NCI-H2081 treated with DMSO at 0.1 percent for 48 hours (cell line): ENCODE data around the gene RAX2.
"Not testable (repeated sequence)": the region's sequence is repeated elsewhere in the genome, so short reads cannot be mapped to it uniquely, and the experiment has no call there.

Source experiments
- DNase-seq: peaks from one replicate; lab custom pipeline; 2025; lab: John Stamatoyannopoulos, UW

RAX2 gene

DNA sequence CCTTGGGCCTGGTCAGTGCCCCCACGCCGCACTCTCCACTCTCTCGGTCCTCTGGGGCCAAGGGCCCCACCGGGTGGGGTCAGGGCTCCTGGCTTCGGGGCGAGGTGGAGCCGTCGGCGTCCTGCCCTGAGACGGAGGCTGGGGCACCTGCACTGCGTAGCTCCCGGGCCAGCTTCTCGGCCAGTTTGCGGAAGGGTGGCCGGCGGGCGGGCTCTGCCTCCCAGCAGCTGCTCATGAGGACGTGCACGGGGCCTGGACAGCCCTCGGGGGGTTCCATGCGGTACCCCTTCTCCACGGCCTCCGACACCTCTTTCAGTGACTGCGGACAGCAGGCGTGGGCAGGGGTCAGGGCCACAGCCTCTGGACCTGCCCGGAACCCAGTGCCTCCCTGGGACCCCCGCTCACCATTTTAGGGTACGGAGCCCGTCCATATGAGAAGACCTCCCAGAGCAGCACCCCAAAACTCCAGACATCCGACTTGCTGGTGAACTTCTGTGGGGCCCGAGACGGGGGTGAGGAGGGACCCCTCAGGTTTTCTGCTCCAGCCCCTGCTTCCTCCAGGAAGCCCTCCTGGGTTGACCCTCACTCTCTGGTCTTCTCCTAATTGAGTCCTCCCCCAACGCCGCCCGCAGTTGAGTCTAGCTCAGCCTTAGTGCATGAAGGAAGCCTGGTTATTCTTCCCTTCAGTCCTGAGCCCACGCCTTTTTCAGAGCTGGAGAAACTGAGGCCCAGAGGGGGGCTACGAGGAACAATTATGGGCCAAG is 6.3 kb upstream of the RAX2 start:
- no peak for DNase-seq

DNA sequence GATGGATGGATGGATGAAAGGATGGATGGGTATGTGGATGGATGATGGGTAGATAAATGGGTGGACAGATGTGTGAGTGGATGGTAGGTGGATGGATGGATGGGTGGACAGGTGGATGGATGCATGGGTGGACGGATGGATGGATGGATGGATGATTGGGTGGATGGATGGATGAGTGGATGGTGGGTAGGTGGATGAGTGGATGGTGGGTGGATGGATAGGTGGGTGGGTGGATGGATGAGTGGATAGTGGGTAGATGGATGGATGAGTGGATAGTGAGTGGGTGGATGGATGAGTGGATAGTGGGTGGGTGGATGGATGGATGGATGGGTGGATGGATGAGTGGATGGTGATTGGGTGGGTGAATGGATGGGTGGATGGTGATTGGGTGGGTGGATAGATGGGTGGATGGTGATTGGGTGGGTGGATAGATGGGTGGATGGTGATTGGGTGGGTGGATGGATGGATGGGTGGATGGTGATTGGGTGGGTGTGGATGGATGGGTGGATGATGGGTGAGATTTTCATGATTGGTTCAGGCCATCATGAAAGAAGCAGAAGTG is 4.5 kb upstream of the RAX2 start:
- no peak for DNase-seq

DNA sequence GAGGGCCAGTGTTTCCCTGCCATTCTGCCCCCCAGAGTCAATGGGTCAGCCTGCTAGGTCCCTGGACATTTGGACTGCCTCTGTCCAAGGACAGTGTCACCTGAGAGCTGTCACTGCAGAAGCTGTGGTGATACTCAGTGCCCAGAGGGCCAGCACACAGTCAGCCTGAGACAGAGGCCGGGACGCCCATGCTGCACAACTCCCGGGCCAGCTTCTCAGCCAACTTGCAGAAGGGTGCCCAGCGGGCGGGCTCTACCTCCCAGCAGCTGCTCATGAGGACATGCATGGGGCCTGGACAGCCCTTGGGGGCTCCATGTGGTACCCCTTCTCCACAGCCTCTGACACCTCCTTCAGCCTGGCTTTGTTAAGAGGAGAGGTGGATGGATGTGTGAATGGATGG is 3.8 kb upstream of the RAX2 start:
- no peak for DNase-seq

DNA sequence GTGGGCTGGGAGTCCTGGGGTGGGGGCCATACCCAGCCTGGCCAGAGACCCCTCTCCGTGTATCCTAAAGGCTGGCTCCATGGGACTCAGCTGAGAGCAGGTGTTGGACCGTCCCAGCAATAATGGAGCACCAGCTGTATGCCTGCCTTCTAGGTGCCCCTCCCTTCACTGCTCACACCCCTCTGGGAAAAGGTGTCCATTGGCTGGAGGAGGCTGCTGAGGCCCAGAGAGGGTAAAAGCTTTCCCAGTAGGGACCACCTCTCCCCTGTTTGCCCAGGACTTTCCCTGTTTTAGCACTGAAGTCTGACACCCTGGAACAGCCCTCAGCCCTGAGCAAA is 3.3 kb upstream of the RAX2 start:
- DNase-seq, result no peak

DNA sequence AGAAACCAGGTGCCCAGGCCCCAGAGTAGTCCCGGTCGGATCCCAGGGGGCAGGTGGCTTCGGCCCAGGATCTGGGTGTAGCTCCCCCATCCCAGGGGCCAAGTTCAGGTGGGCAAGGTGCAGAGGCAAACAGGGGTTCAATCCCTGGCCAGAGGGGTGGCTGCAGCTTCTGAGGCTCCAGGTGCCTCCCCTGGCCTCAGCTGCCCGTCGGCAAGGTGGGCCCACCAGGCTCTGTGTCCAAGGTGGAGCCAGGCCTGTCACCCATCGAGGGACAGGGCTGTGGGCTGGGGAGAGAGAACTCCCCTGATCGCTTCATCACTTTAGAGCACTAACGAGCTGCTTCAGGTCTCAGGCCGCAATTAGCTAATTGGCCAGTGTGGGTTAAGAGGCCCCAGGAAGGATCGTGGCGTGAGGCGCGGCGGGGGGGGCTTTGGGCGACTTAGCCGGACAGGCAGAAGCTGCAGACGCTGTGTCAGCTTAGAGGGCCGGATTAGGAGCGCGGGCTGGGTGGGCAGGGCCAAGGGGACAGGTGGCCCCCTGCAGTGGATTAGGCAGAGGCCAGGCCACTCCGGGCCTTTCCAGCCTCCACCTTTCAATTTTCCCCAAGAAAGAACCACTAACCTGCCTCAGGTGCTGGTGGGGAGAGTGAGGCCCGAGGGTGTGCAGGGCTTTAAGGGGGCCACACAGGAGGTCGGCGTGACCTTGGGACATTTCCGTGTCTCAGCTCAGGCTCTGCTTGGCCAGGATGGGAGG is 2.8 kb upstream of the RAX2 start:
- DNase-seq, result no peak

DNA sequence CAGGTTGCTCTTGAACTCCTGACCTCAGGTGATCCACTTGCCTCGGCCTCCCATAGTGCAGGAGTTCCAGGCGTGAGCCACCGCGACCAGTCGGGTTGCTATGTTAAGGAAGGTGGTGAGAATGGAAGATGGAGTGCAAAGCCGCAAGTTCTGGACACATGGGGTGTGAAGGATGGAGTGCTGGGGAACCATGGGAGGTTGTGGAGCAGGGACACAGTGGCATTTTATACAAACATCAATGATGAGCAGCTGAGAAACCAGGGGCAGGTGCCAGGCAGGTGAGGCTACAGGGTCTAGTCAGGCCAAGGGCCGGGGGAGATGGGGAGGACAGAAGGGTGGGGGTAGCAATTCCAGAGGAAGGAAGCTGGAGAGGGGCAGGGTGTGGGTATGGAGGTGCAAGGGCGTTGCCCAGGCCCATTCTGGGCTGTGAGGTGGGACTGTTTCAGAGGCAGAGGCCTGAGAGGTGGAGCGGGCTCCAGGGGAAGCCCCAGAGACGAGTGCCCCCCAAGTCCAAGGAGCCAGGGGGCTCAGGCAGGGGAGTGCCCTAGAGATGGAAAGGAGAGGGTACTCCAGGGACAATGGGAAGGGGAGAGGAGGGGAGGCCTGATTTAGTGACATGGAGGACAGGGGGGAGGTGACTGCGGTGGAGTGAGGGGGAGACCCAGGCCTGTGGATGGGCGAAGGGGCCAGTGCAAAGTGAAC is 1.9 kb upstream of the RAX2 start:
- DNase-seq, result no peak

DNA sequence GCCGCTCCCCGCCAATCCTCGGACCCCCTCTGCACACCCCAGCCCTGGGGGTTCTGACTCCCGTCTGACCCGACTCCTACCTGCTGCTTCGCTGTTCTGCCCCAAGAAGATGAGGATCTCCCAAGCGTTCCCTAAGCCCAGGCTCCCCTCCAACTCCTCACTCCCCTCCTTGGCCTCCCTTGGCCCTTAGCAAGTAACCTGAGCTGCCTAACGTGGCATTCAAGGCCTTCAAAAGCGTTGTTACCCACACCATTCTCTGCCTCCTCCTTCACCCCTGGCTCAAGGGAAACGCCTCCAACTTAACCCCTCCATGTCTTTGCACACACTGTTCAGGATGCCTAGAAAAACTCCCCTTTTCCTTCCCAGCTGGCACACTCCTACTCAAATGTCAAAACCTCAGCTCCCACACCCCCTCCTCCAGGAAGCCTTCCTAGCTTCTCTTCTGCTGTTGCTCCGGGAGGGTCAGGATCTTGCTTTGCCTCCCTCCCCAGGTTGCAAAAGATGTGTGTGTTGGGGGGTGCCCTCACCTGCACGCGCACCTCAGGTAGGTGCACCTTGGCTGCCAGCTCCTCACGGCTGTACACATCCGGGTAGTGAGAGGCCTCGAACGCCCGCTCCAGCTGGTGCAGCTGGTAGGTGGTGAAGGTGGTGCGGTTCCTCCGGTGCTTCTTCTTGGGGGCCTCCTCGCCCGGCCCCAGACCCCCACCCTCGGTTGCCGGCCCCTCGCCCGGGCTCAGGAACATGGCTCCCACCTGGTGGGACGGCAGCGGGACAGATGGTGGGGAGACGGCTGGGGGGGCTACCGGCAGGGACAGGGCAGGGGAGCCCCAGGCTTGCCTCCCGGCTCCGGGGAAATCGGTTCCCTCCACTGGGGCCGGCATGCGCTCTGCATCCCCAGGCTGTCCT is 775 bp downstream of the RAX2 start:
- DNase-seq, result no peak

DNA sequence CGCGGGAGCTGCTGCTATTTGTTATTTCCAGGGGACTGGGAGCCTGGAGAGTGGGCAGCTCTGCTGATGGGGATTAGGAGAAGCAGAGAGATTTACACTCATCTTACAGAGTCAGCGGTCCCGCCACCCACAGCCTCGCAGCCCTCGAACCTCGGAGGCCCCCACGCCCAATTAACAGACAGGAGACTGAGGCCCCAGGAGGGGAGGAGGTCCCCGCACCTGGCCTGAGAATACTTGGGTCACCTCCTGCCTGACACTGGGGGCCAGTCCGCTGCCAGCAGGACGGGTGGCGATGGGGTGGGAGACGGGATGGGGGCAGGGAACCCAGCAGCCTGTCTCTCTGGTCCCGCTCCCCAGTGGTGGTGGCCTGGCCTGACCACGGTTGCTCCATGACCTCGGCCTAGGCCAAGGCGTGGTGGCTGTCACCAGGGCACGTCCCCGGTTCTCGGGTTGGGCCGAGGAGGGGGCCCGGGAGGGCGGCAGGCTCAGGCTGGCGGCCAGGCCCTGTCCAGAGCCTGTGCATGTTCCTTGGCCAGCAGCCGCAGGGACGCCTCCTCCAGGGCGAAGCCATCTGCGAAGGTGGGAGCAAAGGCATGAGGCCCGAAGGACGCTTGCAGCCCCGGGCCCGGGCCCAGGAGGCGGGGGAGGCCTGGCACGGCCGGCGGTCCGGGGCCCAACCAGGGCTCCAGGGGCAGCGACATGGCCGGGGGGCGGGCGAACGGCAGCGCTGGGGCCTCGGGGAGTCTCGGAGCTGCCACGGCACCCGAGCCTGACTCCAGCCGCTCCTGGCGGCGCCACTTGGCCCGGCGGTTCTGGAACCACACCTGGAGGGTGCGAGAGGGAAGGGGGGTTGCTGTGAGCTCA is 1.7 kb downstream of the RAX2 start:
- DNase-seq, result no peak

DNA sequence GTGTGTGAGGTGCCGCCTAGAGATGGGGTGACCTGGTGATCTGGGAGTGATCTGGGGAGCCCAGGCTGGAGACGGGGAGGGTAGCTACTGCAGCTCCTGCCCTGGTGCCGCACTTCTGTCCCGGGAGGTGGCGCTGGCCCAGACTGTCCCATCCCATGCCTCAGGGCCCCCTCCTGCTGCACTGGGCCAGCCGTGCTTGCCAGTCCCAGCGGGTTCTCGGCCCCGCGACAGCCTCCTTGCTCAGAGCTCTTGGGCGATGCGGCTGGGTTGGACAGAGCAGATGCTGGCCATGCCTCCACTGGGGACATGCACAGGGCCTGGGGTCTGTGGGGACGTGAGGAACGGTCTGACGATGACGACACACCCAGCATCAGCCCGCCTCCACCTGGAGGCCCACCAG is 2.5 kb downstream of the RAX2 start:
- no peak for DNase-seq

DNA sequence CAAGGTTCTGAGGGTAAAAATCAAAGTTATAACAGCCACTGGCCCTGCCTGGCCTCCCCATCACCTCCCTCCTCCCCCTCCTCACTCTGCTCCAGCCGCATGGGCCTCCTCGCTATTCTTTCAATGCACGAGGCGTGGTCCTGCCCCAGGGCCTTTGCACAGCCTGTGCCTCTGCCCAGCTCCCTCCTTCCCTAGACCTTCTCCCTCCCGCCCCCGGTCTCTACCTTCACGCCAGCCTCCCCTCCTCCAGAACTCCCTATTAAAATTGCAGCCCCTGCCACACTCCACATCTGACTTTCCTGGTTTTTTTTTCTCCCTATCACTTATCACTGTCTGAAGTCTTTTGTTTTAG is 3.3 kb downstream of the RAX2 start:
- no peak for DNase-seq

DNA sequence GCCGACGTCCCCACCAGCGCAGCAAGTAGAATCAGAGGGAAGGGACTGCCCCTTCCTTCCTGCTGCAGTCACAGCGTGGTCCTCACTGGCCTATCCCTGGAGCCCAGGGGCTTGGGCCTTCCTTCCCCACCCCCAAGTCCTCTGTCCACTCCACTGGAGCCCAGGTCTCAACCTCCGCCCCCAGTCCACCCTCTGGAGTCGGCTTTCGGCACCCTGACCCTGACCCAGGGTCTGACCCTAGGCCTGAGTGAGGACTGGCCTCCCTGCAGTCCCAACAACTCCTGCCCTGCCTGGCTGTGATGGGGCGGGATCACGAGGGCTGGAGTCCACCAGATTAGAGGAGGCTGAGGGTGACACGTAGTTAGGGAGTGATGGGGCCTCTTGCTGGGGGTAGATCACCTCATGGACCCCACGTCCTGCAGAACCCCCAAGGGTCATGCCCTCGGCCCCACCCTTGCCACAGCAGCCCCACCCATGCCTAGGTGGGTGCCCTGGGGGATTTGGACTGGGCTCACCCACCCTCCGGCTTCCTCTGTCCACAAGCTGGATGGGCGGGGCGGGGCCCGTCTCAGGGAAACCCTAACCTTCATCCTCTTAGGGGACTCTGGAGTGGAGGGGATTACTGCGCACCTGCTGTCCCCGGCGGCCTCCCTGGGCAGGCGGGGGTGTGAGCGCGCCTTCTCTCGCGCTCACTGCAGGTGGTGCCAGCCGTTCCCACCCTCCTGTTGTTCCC is 3.8 kb downstream of the RAX2 start:
- no peak for DNase-seq

DNA sequence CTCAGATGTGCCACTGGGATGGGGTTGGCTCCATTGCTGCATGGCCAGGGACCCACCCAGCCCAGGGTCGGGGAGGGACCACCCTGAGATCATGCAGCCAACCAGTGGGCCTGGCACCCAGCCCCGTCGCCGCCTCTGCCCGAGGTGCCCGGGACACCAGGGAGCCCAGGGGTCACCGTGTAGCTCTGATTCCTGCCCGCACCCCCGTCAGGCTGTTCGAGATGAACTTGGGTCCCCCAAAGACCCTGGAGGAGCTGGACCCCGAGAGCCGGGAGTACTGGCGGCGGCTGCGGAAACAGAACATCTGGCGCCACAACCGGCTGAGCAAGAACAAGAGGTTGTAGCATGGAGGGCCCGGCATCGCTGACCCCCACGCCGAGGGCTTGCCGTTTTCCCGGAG is 5.0 kb downstream of the RAX2 start:
- no peak for DNase-seq

DNA sequence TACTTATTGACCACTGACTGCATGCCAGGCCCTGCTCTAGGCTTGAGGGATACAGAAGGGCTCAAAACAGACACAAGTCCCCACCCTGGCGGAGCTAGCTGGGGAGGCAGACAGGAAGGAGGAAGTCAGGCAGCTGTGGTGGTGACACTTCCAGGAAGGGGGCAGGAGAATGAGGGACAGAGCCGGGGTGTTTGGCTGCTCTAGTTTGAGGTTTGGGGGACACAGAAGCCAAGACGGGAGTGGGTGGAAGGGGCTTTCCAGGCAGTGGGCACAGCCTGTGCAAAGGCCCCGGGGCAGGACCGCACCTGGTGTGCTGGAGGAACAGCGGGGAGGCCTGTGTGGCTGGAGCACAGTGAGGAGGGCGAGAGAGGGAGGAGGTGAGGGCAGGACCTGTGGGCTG is 5.5 kb downstream of the RAX2 start:
- DNase-seq, result no peak

DNA sequence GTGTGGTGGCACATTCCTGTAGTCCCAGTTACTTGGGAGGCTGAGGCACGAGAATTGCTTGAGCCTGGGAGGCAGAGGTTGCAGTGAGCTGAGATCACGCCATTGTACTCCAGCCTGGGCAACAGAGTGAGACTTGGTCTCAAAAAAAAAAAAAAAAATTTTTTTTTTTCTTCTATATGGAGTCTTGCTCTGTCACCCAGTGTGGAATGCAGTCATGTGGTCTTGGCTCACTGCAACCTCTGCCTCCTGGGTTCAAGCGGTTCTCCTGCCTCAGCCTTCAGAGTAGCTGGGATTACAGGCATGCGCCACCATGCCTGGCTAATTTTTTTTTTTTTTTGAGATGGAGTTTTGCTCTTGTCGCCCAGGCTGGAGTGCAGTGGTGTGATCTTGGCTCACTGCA is 6.3 kb downstream of the RAX2 start:
- DNase-seq, result not testable (repeated sequence)

DNA sequence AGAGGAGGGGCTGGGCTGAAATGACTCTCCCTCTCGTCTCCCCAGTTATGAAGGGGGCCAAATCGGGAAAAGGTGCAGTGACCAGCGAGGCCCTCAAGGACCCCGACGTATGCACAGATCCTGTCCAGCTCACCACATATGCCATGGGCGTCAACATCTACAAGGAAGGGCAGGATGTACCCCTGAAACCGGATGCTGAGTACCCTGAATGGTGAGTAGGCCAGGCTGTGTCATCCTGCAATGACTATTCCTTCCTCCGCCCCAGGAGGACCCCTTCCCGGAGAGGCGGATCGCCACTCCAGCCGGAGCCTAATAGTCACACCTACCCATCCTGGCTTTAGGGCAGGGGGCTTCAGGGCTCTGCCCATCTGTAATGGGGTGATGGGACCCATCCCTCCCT is 6.9 kb downstream of the RAX2 start:
- DNase-seq, result no peak

DNA sequence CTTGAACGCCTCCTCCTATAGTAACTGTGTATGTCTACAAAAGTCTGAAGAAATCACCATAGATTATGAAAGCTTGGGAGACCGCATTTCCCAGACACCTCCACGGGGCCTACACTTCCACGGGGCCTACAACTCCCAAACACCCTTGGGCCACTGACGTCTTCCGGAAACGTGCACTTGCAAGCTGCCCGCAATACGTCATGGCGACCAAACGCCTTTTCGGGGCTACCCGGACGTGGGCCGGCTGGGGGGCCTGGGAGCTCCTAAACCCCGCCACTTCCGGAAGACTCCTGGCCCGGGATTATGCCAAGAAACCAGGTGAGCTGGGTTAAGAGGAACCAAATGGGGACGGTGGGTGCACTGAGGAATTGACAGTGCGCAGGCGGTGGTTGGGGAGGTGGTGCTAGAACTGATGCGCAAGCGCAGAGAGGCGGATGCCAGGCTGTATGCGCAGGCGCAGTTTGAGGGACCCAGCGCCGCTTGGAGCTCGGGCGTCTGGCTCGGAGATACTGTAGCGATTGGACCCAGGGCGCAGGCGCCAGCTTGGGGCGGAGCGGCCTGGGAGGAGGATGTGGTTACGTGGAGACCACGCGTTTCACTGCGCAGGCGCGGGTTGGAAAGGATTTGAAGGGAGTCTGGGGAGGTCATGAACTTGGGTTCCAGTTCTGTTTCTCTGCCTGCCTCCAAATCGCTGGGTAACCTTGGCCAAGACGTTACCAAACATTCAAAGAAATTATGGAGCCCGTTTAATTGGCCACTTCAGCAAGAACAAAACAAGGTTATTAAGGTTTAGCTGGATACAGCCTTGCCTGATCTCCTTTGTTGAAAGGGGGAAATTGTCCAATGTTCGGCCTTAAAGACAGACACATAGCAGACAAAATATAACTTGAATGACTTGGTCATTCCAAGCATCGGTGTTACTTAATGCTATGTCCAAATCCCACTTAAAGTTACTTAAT is 9.2 kb downstream of the RAX2 start, which contains the start of gene MRPL54:
Gene MRPL54 (plus strand): TSS at position 182 of the 959 bp plus-strand sequence. CDS start 19 bp downstream, at position 201.
- peak; percentile 93 for DNase-seq

DNA sequence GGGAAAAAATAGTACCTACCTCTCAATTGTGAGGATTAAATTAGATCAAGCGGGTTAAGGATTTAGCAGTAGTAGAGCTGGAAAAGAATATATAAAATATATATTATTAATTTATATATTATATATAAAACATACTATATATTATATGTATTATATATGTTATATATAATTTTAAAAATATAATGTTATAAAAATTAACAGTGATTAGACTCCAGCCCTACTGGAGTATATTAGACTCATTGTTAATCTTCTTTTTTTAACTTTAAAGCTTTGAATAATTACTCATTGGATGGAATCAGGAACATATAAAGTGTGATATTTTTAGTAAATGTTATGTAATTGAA is 9.9 kb downstream of the RAX2 start:
- no peak for DNase-seq

DNA sequence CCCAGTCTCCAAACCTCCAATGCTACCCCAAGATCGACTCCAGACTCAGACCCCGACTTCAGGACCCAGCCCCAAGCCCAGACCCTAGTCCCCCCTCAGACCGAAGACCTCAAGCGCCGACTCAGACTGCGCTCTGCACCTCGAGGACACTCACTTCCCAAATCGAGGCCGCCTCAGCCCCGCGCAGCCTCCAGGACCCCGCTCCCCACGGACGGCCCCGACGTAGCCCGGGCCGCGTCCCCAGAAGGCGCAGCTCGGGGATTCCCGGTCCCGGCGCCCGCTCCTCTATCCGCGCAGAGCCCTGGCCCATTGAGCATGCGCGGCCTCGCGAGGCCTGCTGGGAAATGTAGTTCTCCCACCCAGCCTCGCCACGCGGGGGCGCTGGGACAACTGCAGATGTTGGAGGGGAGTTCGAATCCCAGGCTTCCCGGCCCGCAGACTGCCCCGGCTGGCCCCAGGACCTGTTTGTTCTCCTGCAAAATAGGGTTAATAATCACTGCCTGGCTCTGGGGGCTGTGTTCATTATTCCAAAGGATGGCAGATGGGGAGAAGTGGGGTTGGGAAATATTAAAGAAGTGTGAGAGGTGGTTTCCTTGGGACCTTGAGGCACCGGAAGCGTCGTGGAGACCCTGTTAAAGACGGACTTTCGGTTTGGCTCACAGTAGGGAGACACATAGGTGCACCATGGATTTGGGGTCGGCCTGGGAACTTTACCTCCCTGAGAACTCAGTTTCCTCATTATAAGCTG is 10.5 kb downstream of the RAX2 start, which contains the start of gene APBA3:
Gene APBA3 (minus strand): TSS at position 311 of the 748 bp plus-strand sequence. CDS start 1,428 bp downstream, outside the sequence.
- DNase-seq, result peak; percentile 54
